Measurements from ENCODE around the gene RFX4.
A peak's percentile ranks its signal among the peaks of the same experiment; 100 is the strongest.

Gene RFX4

DNA sequence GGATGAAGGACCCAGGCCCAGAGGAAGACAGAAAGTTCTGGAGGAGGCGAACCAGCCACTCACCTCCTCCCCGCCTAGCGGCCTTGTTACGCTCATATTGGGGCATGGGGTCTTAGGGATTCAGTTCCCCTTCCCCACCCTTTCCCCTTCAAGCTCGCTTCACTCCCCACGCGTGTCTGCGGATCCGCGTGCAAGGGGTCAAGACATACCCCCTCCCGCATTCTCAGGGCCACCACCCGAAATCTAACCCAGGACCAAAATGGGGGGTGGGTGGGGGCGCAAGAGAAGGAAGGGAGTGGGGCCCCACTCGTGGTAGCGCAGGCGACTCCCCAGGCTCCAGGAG, 584 bp upstream of the RFX4 start:
- no CpG with 5 or more reads among the region's 16 CpGs for WGBS (ENCODE audit: insufficient coverage, insufficient read length)
- no peaks in the 10 kb centered on the region for H3K9me3 ChIP-seq (ENCODE audit: control insufficient read depth, insufficient read depth, low read length)
- H3K36me3 ChIP-seq (ENCODE audit: control insufficient read depth, insufficient read depth, low read length), result no peaks in the 10 kb centered on the region
- H3K4me1 ChIP-seq (ENCODE audit: control insufficient read depth, insufficient read depth, low read length), result 0 out of 2 replicates have a peak, but pooled peaks cover 1% of the 10 kb centered on the region
- no peak for DNase-seq (ENCODE audit: low read depth, low spot score)
- peaks cover 72% of the 10 kb centered on the region for H3K27me3 ChIP-seq (ENCODE audit: control insufficient read depth, insufficient read depth, low read length)
- H3K4me3 ChIP-seq (ENCODE audit: low read length), result peak overlapping the region; percentile 15; the same call in 1 of the 2 replicates
- H3K27ac ChIP-seq (ENCODE audit: low read length), result no peak overlapping the region

DNA sequence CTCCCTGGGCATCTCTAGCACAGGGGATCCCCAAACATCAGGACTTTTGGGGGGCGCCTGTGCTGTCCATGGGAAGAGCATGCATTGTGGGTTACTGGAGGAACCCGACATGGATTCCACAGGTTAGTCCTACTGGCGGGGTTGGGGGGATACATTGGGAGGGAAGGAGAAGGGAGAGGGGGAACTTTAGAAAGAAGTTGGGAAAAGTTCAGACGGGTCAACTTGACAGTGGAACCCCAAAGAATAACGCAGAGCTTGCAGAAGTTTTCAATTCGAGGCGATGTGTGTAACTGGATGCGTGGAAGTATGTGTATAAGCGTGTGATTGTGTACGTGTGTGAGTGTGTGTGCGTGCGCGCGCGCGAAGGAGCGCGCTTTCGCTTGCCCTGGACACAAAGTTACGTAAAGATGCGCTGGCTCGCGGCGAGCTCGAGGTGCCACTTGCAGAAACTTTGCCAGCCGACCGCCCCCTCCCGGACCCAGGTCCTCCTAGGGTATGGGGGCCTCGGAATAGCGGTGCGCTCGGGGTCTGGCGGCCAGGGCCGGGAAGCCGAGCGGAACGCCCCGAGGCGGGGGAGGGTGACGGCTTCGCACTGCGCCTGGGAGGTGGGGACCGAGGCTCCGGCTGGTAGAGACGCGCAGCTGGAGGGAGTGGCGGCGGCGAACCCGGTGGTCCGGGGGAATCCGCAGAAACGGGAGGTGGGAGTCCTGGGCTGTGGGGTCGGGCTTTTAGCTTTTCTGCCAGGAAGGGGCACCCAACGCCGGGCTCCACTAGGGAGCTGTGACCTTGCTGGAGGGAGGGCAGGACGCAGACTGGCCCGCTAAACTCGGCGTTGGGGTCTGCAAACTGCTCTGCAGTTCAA, 669 bp downstream of the RFX4 start:
- Histone ChIP-seq H3K4me3 (ENCODE audit: low read length) (peak overlapping the region; percentile 21; the same call in 1 of the 2 replicates), H3K36me3 (ENCODE audit: control insufficient read depth, insufficient read depth, low read length) (no peaks in the 10 kb centered on the region), H3K9me3 (ENCODE audit: control insufficient read depth, insufficient read depth, low read length) (no peaks in the 10 kb centered on the region), H3K4me1 (ENCODE audit: control insufficient read depth, insufficient read depth, low read length) (peaks cover 1% of the 10 kb centered on the region; the same call in 1 of the 2 replicates), H3K27ac (ENCODE audit: low read length) (no peak overlapping the region), H3K27me3 (ENCODE audit: control insufficient read depth, insufficient read depth, low read length) (peaks cover 73% of the 10 kb centered on the region)
- WGBS (ENCODE audit: insufficient coverage, insufficient read length), result no CpG with 5 or more reads among the region's 60 CpGs
- no peak for DNase-seq (ENCODE audit: low read depth, low spot score)

DNA sequence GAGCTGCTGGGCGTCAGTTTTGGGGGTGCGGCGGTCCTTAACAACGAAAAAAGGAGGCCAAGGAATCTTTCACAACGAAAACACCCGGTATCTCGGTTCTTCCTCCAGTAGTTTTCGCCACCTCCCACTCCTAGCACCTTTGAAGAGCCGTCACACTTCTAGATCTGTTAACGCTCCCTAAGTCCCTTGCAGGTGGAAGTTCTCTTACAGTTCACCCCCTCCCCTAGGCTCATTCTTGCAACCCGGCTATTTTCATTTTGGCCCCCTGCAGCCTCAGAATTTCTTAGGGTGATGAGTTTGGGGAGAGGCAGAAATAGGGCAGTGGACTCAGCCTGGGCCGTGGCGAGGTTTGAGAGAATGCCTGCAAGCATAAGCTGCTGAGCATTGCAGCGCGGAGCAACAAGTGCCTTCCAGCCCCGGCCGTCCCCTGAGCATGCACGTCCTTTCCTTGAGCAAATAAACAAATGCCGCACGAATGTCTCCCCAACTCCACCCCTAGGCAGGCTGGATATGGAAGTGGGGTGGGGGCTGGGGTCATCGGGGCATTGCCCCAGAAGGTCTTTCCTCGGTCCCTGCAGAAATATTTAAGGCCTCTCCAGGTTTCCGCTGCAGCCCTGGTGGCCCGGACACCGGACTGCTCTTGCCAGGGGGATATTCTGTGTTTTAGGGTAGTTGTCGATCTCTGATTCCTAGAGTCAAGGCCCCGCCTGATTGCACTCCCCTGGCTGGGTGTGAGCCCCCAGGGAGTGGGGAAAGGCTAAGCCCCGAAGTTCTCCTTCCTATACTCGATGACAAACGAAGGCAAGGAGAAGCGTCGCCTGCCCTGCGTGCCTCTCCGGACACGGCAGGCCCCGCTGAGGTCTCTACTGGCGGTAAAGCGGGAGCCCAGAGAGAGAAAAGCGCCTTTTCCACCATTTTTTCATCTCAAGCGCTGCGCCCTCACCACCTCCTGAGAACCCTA, 1.6 kb downstream of the RFX4 start:
- H3K27me3 ChIP-seq (ENCODE audit: control insufficient read depth, insufficient read depth, low read length), result peaks cover 73% of the 10 kb centered on the region

DNA sequence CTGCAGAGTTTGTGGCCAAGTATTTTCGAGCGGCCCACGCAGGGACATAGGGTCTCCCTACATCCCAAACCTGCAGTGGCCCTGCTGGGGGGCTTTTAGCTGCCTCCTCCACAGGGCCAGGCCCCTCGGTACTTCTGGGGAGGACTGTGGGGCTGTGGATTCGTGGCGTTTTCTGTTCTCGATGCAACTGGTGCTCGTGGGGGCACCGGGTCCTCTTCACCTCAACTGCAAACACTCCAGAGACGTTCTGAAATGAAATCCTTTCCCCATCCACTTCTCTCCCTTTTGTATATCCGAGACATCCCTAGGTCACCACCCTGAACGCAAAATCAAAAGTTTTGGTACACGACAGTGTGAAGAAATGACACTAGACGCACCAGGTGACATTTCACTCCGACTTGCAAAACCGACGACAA, 2.3 kb downstream of the RFX4 start:
- Histone ChIP-seq H3K9me3 (ENCODE audit: control insufficient read depth, insufficient read depth, low read length) (no peaks in the 10 kb centered on the region), H3K4me3 (ENCODE audit: low read length) (no peak overlapping the region), H3K27ac (ENCODE audit: low read length) (no peak overlapping the region), H3K36me3 (ENCODE audit: control insufficient read depth, insufficient read depth, low read length) (no peaks in the 10 kb centered on the region), H3K27me3 (ENCODE audit: control insufficient read depth, insufficient read depth, low read length) (peaks cover 73% of the 10 kb centered on the region), H3K4me1 (ENCODE audit: control insufficient read depth, insufficient read depth, low read length) (peaks cover 1% of the 10 kb centered on the region; the same call in 1 of the 2 replicates)
- no CpG with 5 or more reads among the region's 17 CpGs for WGBS (ENCODE audit: insufficient coverage, insufficient read length)
- no peak for DNase-seq (ENCODE audit: low read depth, low spot score)

More for the DNA sequence above, 1.6 kb downstream of the RFX4 start:
- Histone ChIP-seq H3K27ac (ENCODE audit: low read length) (no peak overlapping the region), H3K4me3 (ENCODE audit: low read length) (peak overlapping the region; percentile 21; the same call in 1 of the 2 replicates), H3K36me3 (ENCODE audit: control insufficient read depth, insufficient read depth, low read length) (no peaks in the 10 kb centered on the region), H3K9me3 (ENCODE audit: control insufficient read depth, insufficient read depth, low read length) (no peaks in the 10 kb centered on the region), H3K4me1 (ENCODE audit: control insufficient read depth, insufficient read depth, low read length) (peaks cover 1% of the 10 kb centered on the region; the same call in 1 of the 2 replicates)
- no peak for DNase-seq (ENCODE audit: low read depth, low spot score)
- WGBS (ENCODE audit: insufficient coverage, insufficient read length), result no CpG with 5 or more reads among the region's 41 CpGs

DNA sequence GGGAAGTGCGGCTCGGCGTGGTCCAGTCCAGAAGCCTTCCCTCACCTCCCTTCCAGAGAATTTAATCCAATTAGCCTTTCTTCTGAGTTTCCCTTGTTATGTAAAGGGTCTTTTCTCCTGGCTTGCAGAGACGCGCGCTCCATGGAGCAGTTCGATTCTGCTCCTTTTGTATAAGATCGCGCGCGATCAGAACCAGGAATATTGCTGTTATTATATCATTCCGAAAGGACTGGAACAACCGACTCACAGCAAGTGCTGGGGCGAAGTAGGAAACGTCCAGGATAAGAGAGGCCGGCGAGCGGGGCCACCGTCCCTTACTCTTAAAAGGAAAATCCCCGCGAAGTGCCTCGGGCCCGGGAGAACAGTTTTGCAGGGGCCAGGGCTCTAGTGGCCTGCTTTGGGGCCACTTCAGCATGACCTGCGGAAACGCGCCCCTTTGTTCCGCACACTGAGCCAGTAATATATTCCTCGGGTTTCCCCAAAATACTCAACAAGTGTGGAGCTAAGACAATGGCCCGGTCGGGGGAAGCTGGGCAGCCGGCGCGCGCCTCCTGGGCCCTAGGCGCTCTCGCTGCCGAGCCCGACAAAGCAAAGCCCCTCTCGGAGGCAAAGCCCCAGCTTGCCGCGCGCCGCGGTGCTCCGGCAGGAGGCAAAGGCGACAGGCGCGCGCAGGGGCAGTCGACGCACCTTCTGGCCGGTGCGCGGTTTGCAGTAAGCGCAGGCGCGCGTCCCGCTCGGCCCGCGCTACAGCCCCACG, 2.9 kb downstream of the RFX4 start:
- H3K27me3 ChIP-seq (ENCODE audit: control insufficient read depth, insufficient read depth, low read length), result peaks cover 73% of the 10 kb centered on the region
- no peaks in the 10 kb centered on the region for H3K9me3 ChIP-seq (ENCODE audit: control insufficient read depth, insufficient read depth, low read length)
- WGBS (ENCODE audit: insufficient coverage, insufficient read length), result no CpG with 5 or more reads among the region's 63 CpGs
- H3K4me3 ChIP-seq (ENCODE audit: low read length), result peak overlapping the region; percentile 36; the same call in 1 of the 2 replicates
- H3K27ac ChIP-seq (ENCODE audit: low read length), result no peak overlapping the region
- no peak for DNase-seq (ENCODE audit: low read depth, low spot score)
- H3K4me1 ChIP-seq (ENCODE audit: control insufficient read depth, insufficient read depth, low read length), result peaks cover 1% of the 10 kb centered on the region; the same call in 1 of the 2 replicates
- no peaks in the 10 kb centered on the region for H3K36me3 ChIP-seq (ENCODE audit: control insufficient read depth, insufficient read depth, low read length)

DNA sequence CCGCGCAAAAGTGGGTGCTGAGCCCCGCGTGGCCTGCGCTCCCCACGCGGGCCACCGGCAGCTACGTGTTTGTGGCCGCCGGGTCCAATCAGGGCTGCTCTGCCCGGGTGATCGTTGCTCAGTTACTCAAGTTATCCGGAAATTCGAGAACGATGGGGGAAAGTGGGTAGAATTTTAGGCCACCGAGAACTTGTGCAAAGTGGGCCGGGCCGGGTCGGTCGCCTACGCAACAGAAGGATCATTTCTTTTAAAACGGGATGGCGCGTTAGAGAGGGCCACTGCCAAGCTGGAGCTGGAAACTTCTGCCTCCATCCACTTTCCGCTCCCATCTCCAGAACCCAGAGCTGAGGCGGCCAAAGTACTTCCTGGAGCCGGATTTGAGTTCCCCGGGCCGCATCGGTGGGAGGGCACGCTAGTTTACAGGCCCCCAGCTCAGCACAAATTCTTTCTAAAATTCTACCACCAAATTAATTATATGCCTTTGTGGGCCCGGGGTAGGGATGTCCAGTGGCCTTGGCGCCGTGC, 3.5 kb downstream of the RFX4 start:
- no peak for DNase-seq (ENCODE audit: low read depth, low spot score)
- Histone ChIP-seq H3K4me1 (ENCODE audit: control insufficient read depth, insufficient read depth, low read length) (peaks cover 1% of the 10 kb centered on the region; the same call in 1 of the 2 replicates), H3K4me3 (ENCODE audit: low read length) (peak overlapping the region; percentile 36; the same call in 1 of the 2 replicates), H3K27me3 (ENCODE audit: control insufficient read depth, insufficient read depth, low read length) (peaks cover 70% of the 10 kb centered on the region), H3K36me3 (ENCODE audit: control insufficient read depth, insufficient read depth, low read length) (no peaks in the 10 kb centered on the region), H3K27ac (ENCODE audit: low read length) (no peak overlapping the region), H3K9me3 (ENCODE audit: control insufficient read depth, insufficient read depth, low read length) (no peaks in the 10 kb centered on the region)
- no CpG with 5 or more reads among the region's 35 CpGs for WGBS (ENCODE audit: insufficient coverage, insufficient read length)

DNA sequence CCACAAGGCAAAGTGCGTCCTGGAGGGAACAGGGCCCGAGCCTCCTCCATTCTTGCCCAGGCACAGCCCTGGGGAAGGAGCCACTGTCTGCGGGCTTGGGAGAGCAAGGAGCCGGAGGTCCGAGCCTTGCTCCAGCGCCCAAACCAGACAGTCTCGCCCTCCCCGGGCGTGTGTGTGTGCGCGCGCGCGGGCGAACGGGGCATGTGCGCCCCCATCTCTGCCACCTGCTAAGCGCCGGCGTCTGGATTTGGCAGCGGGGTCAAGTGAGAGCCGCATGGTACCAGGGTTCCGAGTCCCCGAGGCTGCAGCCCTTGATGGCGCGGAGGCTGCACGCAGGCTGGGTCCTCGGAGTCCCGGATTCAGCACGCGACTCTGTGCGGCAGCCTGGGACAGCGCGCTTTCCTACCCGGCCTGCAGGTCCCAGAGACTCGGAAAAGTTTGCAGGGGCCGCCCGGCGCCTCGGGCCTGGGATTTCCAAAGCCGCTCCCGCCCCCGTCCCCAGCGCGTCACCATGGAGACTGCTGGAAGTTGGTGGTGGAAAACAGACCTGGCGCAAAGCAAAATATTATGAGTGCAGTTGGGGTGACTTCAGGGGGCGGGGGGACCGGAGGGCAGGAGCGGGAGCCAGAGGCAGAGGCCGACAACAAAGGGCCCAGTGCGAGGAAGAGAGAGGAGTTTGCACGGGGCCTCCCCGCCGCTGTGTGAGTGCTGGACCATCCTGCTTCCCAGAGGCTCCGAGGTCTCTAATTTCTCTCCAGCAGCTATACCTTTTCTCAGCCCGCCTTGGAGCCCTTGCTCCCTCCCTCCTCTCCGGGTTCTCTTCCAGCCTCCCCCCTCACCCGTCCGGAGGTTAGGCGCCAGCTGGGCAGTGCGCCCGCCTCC, 4.2 kb downstream of the RFX4 start:
- Histone ChIP-seq H3K9me3 (ENCODE audit: control insufficient read depth, insufficient read depth, low read length) (no peaks in the 10 kb centered on the region), H3K27me3 (ENCODE audit: control insufficient read depth, insufficient read depth, low read length) (peaks cover 71% of the 10 kb centered on the region), H3K36me3 (ENCODE audit: control insufficient read depth, insufficient read depth, low read length) (no peaks in the 10 kb centered on the region), H3K4me3 (ENCODE audit: low read length) (peak overlapping the region; percentile 35; the same call in 1 of the 2 replicates), H3K27ac (ENCODE audit: low read length) (no peak overlapping the region), H3K4me1 (ENCODE audit: control insufficient read depth, insufficient read depth, low read length) (peaks cover 1% of the 10 kb centered on the region; the same call in 1 of the 2 replicates)
- no peak for DNase-seq (ENCODE audit: low read depth, low spot score)
- no CpG with 5 or more reads among the region's 62 CpGs for WGBS (ENCODE audit: insufficient coverage, insufficient read length)

DNA sequence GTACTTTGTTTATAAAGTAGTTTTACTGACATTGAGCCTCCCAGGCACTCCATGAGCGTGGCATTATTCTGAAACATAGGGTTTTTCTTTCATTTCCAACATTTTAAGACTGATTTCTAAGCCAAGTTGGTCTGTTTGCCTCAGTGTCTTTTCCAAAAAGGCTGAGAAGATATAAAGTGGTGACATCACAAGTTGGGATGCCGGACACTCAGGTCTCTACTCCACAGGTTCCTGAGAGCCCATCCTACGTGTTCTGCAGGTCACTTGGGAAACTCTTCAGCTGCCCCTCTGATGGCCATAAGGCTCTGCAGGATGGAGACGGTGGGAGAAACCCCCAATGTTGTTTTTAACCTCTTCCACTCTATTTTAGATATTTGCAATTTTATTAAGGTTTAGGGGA, 6.0 kb downstream of the RFX4 start:
- peaks cover 71% of the 10 kb centered on the region for H3K27me3 ChIP-seq (ENCODE audit: control insufficient read depth, insufficient read depth, low read length)
- H3K4me3 ChIP-seq (ENCODE audit: low read length), result no peak overlapping the region
- no peak for DNase-seq (ENCODE audit: low read depth, low spot score)
- peaks cover 1% of the 10 kb centered on the region; the same call in 1 of the 2 replicates for H3K4me1 ChIP-seq (ENCODE audit: control insufficient read depth, insufficient read depth, low read length)
- H3K27ac ChIP-seq (ENCODE audit: low read length), result no peak overlapping the region
- no peaks in the 10 kb centered on the region for H3K9me3 ChIP-seq (ENCODE audit: control insufficient read depth, insufficient read depth, low read length)
- WGBS (ENCODE audit: insufficient coverage, insufficient read length), result no CpG with 5 or more reads among the region's 4 CpGs
- no peaks in the 10 kb centered on the region for H3K36me3 ChIP-seq (ENCODE audit: control insufficient read depth, insufficient read depth, low read length)

DNA sequence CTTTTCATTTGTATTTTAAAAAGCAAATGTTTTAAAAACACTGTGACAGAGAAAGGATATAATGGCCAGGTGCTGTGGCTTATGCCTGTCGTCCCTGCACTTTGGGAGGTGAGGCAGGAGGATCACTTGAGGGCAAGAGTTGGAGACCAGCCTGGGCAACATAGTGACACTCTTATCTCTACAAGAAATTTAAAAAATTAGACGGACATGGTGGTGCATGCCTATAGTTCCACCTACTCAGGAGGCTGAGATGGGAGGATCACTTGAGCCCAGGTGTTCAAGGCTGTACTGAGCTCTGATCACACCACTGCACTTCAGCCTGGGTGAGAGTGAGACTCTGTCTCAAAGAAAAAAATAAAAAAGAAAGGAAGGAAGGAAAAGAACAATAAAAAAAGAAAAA, 7.8 kb downstream of the RFX4 start:
- H3K9me3 ChIP-seq (ENCODE audit: control insufficient read depth, insufficient read depth, low read length), result no peaks in the 10 kb centered on the region
- no peak overlapping the region for H3K27ac ChIP-seq (ENCODE audit: low read length)
- H3K4me1 ChIP-seq (ENCODE audit: control insufficient read depth, insufficient read depth, low read length), result peaks cover 1% of the 10 kb centered on the region; the same call in 1 of the 2 replicates
- no peaks in the 10 kb centered on the region for H3K36me3 ChIP-seq (ENCODE audit: control insufficient read depth, insufficient read depth, low read length)
- DNase-seq (ENCODE audit: low read depth, low spot score), result no peak
- peaks cover 52% of the 10 kb centered on the region for H3K27me3 ChIP-seq (ENCODE audit: control insufficient read depth, insufficient read depth, low read length)
- no peak overlapping the region for H3K4me3 ChIP-seq (ENCODE audit: low read length)
- WGBS (ENCODE audit: insufficient coverage, insufficient read length), result no CpG with 5 or more reads among the region's 2 CpGs
